ENCODE results near the gene THNSL1.
"Not testable (repeated sequence)": the region's sequence is repeated elsewhere in the genome, so short reads cannot be mapped to it uniquely, and the experiment has no call there.

THNSL1 gene

DNA sequence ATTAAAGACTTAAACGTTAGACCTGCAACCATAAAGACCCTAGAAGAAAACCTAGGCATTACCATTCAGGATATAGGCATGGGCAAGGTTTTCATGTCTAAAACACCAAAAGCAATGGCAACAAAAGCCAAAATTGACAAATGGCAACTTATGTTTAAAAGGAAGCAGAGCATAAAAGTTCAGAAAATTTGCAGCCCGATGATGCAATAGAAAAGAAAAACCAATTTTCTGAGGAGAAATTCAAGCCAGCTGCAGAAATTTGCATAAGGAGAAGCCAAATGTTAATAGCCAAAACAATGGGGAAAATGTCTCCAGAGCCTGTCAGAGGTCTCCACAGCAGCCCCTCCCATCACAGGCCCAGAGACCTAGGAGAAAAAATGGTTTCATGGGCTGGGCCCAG, 4.8 kb upstream of the THNSL1 start:
- DNase-seq (ENCODE audit: low read depth): not testable (repeated sequence)

DNA sequence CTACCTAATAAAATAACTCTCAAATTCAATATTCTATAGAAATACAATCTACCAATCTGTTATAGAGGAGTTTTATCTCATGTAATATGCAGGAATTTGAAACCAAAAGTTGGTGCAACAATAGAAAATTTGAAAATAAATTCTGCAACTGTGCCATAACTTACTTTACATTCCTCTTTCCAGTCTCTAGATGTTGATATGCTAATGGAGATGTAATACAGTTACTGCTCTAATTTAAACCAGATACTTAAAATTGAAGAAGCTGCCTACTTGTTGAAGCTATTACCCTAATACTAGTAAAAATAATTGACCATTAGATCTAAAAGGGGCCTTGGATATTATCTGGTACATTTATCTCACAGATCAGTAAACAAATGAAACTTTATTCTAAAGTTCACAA, 1.8 kb upstream of the THNSL1 start:
- DNase-seq (ENCODE audit: low read depth): no peak

DNA sequence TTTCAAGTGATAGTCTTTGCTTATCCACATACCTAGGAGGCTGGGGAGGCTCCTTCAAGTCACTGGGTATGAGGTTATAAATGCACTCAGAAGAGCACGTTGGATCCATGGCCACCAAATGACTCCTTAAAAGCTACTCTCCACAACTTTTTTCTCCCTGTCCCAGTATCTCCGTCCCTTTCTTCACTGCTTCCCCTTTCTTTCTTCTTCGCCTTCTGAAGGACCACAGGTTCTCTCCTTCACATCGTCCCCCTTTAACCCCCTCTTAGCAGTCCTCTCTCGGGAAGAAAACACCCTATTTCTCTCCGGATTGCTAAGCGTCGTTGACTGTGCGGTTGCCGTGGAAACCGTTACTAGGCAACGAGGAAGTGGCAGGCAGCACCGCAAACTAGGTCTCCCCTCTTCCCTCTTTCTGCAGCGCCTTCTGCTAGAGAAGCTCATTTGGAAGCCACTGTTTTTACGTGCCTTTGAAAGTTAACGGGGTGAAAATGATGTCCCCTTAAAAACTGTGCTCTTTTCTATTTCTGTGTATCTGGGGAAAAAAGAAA, 510 bp upstream of the THNSL1 start, which contains the start of gene ENKUR:
ENKUR (minus strand) TSS at position 331 of the 548 bp plus-strand sequence; CDS start at position 109, 222 bp downstream.
- DNase-seq (ENCODE audit: low read depth): peak; percentile 85

DNA sequence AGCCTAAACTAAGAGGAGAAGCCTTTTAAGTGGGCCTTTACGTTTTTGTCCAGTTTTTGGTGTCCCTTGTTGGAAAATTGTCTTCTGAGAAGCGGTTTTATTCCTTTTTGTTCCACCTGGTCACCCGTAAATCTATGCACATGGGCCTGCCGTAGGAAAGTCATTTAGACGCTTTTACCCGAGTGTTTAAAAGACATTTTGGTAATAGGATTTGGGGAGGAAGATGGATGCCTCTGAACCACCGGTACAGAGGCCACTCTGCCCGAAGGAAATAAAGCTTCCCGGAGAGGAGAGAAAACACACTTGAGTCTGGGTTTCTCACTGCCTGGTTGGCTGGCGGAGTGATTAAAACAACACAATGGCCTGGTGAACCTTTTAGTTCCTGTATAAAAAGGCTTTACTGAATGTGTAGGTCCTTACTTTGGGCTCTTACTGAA, 760 bp downstream of the THNSL1 start:
- DNase-seq (ENCODE audit: low read depth): no peak

DNA sequence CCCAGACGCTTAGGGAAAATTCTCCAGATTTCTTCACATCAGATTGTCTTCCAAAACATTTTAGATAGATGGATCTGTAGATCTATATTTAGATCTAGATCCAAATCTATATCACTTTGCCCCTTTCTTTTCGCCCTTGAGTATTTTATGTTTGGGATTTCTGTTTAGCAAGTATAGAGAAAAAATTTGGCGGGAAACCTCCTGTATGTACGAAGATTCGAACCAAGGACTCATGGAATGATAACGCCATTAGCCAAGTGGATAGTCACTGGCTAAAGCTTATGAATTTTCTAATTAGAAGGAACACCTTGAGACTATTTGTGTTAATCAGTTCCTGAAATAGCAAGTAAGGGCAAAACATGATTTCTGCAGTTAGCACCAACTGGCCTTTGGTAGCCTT, 1.2 kb downstream of the THNSL1 start:
- DNase-seq (ENCODE audit: low read depth): no peak

DNA sequence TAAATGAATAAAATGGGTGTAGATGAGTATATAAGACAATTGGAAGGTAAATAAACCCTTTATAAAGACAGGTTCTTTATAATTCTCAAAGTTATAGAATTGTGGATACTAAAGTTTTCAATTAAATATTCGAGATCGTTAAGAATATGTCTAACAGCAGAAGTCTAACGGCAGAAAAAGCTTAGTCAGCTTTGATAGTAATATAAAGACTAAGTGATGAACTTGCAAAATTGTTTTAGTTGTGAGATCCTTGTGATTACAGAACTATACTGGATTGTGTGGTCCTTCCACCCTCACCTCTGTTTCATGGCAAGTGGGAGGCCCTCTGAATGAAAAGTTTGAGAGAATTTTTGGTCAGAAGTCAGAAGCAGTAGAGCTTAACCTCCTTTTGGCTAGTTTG, 2.3 kb downstream of the THNSL1 start:
- DNase-seq (ENCODE audit: low read depth): no peak

DNA sequence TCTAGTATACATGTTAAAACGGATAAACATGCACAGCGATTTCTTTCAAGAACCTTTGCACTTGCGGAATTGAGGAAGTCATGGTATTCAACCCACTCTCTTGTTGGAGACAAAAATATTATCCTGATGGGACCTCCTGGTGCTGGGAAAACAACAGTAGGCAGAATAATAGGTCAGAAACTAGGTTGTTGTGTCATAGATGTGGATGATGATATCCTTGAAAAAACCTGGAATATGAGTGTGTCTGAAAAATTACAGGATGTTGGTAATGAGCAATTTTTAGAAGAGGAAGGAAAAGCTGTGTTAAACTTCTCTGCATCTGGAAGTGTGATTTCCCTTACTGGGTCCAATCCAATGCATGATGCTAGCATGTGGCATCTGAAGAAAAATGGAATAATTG, 6.9 kb downstream of the THNSL1 start:
- DNase-seq (ENCODE audit: low read depth): no peak

DNA sequence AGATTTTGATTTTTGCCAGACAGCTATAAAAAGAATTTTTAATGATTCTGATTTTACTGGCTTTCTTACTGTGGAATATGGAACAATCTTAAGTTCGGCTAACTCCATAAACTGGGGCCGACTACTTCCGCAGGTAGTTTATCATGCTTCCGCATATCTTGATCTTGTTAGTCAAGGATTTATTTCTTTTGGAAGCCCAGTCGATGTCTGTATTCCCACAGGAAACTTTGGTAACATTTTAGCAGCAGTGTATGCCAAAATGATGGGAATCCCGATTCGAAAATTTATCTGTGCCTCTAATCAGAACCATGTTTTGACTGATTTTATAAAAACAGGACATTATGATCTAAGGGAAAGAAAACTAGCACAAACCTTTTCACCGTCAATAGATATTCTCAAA, 8.1 kb downstream of the THNSL1 start:
- DNase-seq (ENCODE audit: low read depth): no peak

DNA sequence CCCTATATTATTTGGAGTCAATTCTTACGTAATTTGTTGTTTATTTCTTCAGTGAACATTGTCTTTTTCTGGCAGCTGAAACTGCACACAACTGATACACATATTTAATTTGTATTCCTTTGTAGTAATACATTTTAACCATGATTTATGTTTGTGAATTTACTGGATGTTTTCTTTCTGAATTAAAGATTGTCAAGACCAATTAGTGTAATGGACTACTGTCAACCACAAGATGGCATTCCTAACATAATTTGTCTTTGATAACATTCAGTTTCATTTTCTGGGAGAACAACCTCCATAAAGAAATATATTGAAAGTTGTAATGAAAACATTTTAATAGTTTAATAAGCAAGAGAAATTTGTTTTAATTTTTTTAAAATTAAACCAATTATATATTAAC, 10.1 kb downstream of the THNSL1 start:
- no peak for DNase-seq (ENCODE audit: low read depth)

DNA sequence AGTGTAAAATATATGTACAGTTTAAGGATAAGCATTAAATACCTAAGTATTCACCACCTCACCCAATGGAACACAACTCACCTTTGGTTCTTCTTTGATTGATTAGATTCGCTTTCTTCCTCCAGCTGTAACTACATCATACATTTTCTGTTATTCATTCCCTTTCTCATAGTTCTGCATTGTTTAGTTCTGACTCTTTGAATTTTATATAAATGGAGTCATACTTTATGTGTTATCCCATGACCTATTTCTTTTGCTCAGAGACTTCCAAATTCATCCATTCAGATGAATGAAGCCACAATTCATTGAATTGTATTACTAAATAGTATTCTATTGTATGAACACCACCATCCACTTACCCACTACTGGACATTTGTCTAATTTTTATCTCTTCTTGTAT, 12.3 kb downstream of the THNSL1 start:
- DNase-seq (ENCODE audit: low read depth): no peak

DNA sequence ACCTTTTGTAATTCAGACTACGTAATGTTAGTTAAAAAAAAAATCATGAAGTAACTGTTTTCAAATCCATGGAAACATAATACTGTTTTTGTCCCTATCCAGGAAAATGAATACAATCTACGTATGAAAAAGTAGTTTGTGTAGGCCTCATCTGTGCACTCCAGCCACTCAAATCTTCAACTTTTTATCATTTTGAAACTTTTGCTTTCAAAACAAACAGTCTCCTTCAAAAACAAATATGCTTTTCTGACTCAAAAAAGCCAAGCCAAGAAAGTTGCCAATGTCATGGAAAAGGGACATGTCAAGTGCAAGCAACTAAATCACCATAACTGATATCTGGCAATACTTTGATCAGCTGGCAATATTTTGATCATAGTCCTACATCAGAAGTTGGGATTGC, 13.1 kb downstream of the THNSL1 start:
- no peak for DNase-seq (ENCODE audit: low read depth)

DNA sequence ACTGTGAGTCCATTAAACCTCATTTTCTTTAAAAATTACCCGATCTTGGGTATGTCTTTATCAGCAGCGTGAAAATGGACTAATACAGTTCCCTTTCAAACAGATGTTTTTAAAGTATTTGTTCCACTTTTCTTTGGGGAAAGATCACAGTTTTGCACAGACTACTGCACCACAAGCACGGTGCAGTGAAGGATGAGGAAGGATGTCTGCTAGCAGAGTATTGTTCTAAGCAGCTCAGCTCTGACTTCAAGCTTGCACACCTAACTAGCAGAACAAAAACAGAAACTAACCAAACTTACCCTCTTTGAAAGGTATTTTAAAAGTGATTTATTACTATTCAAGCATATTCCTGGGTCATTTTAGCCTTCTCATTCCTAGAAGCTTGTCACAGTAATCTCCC, 20.0 kb downstream of the THNSL1 start:
- no peak for DNase-seq (ENCODE audit: low read depth)

DNA sequence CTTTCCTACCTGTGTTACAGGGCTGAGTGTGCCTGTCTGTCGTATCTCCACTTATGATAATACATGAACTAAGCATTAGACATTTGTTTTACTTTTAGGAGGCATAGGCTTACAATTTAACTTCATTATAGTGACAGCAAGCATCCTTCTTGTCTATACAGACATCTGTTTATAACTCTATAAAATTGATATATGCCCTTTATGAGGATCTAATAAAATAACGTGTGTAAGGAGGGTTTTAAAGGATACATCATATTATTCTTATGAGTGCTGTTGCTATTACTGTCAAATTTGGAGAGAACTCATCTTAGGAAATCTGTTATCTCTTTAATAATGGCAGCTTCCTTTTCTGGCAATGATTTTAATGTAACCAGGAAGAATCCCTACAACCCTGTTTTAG, 21.9 kb downstream of the THNSL1 start:
- no peak for DNase-seq (ENCODE audit: low read depth)

DNA sequence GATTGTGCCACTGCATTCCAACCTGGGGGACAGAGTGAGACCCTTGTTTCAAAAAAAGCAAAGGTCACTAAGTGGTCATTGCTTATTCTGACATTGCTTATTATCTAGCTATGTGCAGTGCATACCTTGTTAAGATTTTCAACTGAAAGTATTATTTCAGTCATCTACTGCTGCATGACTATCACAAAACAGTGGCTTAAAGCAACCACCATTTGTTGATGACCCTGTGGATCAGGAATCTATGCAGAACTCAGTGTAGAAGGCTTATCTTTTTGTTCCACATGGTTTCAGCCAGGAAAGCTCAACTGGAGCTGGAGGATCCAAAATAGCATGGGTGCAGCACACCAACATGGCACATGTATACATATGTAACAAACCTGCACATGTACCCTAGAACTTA, 23.1 kb downstream of the THNSL1 start:
- DNase-seq (ENCODE audit: low read depth): no peak

DNA sequence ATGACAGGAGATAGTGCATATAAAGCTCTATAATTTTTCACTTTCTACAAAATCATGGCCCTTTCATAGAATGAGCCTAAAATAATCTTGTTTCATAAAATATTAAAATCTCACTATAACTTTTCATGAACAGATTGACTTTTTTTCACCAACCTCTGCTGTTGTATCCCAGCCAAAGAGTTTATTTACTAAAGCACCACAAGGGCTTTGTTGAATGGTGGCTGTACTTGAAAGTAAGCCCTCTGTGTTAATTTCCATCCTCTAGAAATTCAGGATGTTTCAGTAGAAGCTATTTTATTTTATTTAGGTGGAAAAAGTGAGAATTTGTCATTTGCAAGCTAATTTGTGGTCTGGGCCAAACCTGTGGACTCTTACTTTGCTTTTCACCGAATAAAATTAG, 30.2 kb downstream of the THNSL1 start:
- no peak for DNase-seq (ENCODE audit: low read depth)

DNA sequence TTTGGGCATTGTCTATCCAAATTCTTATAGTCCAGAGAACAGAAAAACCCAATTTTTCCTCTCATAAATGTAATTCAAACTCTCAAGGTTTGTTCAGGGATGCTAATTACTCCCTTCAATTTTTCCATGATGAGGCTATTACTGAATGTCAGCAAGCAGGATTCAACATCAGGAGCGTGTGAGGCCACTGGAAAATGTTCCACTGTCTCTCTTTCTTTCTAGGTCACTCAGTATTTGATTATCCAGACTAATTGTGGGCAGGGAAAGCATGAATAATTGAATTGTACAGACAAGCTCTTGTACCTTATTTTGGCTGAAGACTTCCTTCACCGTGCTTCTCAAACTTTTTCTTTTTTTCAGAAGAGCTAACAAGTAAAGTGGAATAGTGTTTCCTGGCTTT, 30.7 kb downstream of the THNSL1 start:
- DNase-seq (ENCODE audit: low read depth): no peak

DNA sequence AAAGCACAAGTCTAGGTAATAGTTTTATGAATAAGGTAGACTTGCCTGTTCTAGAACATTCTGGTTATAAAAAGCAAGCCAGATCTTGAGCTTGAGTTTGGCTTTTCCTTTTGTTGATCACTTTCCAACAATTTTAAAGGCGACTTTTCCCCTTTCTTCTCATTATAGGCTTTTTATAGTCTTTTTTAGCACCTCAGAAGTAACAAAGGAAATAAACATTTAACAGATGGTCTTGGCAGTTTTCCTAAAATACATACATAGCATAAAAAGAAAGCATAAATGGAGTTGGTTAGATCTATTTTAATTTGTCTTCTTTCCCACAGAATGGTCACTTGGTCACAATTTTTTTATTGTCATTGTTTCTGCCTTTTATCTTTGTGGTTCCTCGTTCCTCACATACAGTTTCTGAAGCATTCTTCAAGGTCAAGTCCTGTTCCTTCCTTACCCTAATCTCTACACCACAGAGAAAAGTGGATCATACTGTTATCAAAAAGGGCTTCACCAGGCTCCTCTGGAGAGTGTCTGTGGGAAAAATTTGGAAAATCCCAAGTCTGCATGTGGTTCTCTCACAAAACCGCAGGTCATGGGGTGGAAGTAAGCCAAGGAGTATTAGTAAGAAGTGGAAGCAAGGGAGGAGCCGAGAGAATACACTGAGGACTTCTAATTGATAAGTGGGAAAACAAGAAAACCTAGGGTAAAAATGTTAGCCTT, 31.3 kb downstream of the THNSL1 start:
- no peak for DNase-seq (ENCODE audit: low read depth)

DNA sequence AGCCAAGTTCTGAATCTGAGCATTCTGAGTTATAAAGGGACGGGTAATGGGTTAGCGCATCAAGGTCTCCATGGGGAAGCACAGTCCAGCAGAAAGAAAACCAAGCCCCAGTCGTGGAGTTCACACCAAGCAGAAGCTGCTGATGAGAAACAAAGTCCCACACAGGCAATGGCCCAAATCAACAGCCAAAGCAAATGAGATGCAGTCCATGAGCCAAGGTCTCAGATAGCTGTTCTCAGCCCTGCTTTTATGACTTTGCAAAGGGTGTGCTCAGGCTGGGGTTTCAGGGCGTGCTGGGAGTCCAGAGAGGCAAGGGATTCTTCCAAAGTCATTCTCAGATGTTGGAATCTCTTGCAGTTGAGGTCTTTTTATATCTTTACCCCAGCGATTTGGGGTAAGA, 32.0 kb downstream of the THNSL1 start:
- DNase-seq (ENCODE audit: low read depth): no peak

DNA sequence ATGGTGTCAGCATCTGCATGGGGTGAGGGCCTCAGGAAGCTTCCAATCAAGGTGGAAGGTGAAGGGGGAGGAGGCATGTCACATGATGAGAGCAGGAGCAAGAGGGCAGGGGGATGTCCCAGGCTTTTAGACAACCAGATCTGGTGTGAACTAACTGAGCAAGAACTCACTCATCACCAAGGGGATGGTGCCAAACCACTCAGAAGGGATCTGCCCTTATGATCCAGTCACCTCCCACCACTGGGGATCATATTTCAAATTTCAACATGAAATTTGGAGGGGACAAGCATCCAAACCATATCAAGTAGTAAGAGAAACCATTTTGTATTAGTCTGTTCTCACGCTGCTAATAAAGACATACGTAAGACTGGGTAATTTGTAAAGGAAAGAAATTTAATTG, 33.6 kb downstream of the THNSL1 start:
- no peak for DNase-seq (ENCODE audit: low read depth)

DNA sequence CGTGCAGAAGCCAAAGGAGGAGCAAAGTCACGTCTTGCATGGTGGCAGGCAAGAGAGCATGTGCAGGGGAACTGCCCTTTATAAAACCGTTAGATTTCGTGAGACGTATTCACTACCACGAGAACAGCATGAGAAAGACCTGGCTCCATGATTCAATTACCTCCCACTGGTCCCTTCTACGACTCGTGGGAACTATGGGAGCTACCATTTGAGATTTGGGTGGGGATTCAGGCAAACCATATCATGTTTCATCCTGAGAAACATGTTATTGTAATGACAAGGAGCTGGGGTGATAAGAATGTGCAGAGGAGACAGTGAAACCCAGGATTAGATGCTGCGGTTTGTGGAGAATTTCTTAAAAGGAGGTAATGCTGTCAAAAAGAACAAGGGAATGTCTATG, 34.0 kb downstream of the THNSL1 start:
- DNase-seq (ENCODE audit: low read depth): no peak

DNA sequence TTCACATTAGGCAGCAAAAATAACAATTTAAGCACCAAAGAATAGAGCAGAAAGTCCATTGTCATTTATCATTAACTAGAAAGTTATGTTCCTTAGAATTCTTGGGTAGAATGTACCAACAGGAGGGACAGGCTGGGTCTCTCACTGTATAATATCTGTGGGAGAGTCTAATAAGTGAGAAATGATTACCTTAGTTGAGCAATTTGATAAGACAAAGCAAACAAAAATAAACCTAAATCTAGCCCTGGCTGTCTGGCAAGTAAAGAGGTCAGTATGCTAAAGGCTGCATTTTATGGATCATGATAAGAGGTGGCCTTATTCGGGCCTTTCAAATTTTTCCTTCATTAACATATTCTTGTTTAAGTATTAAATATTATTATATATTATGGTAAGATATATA, 35.6 kb downstream of the THNSL1 start:
- no peak for DNase-seq (ENCODE audit: low read depth)

DNA sequence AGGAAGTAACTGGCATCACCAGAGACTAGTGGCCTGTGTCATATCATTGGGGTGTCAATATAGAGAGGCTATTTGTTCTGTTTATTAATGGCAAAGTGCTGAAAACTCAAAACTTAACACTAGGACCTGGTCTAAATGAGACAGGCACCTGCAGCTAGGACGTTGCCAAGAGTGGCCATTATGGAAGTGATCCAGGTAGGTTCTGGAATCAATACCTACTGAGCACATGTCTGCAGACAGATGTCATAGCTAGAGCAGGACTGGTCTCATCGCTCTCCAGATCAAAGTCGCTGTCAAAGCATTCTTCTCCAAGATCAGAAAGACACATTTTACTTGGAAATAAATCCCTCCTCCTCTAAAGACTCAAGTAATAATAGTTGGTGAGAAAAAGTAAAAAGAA, 40.3 kb downstream of the THNSL1 start:
- no peak for DNase-seq (ENCODE audit: low read depth)

DNA sequence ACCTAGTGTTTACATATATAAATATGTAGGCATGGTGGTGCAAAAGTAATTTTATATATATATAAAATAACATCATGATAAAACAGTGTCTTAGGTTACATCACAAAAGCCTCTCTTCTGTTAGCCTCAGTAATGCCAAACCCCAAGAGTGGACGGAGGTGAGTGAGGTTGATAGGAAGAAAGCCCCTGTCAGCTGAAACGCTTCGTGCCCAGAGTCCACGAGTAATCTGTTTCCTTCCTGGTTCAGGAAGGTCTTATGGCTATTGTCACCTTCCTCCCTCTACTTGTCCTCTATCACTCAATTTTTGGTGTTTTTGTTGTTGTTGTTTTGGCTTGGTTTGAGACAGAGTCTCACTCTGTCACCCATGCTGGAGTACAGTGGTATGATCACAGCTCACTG, 41.5 kb downstream of the THNSL1 start:
- DNase-seq (ENCODE audit: low read depth): no peak

DNA sequence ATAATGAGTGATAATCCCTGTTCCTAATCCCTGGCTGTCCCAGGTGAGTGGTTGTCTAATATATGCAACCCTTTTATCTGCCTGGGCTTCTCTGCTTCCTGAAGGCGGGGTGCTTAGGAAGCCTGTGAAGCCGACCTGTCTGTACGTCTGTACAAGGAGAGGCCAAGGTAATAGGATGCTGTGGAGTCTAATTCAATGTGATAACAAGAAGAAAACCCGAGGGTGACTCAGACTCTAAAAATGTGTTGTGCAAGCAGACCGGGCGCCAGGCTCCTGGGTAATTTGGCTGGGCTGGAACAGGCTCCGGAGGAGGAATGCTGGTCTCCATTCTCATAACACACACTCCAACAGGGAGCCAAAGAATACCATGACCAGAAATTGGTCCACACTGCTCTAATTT, 43.6 kb downstream of the THNSL1 start:
- DNase-seq (ENCODE audit: low read depth): no peak
